GM10248 (cell line): ENCODE measurements around the gene ARHGAP18.

Source experiments
- CTCF ChIA-PET: fragments of 300-600 bp; sonication (Branson Sonifier 250); formaldehyde crosslinking; extraction: SDS; loops from one replicate; lab custom pipeline; 2021; ENCODE audit warnings: antibody characterized with exemption; lab: Yijun Ruan, JAX
- POLR2A ChIA-PET: fragments of 350-650 bp; sonication (Branson Sonifier 250); formaldehyde crosslinking; extraction: SDS; loops from one replicate; lab custom pipeline; 2020; ENCODE audit warnings: antibody characterized with exemption; lab: Yijun Ruan, JAX
- DNase-seq: peaks from one replicate; pipeline ENCODE4 v3.0.0; 2012; ENCODE audit errors: extremely low spot score
- TF ChIP-seq, protein P1 (sequence below): IDR thresholded peaks from 2 replicates; pipeline ENCODE4 v1.5.1; 2012; ENCODE audit warnings: mild to moderate bottlenecking, low read depth; ENCODE audit errors: extremely low read depth, missing control alignments, control extremely low read depth

ARHGAP18 gene

DNA sequence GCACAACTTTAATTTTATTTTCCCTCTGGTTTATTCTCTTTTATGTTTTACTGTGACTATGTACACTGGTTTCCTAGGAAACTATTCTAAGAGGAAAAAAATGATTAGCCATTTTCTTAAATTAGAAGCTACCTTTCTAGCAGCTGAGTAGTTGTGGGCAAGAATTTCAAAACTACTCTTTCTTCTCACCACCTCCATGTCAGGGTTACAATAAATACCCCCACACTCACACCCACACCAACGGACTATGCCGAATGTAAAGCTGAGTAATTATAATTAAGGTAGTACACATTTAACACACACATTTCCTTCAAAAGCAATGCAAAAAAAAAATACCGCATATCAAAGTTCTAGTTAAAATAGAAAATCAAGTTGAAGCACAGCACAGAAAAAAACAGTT, 78.9 kb downstream of the ARHGAP18 start:
- ChIA-PET CTCF (interaction anchor here (1.2 to 3.3 kb wide), 4 partner anchors 11 to 87 kb away, joined by 3 to 11 read pairs (median 6); no protein-coding TSS in a partner anchor), POLR2A (no interaction called here)
- TF ChIP-seq, protein P1, sequence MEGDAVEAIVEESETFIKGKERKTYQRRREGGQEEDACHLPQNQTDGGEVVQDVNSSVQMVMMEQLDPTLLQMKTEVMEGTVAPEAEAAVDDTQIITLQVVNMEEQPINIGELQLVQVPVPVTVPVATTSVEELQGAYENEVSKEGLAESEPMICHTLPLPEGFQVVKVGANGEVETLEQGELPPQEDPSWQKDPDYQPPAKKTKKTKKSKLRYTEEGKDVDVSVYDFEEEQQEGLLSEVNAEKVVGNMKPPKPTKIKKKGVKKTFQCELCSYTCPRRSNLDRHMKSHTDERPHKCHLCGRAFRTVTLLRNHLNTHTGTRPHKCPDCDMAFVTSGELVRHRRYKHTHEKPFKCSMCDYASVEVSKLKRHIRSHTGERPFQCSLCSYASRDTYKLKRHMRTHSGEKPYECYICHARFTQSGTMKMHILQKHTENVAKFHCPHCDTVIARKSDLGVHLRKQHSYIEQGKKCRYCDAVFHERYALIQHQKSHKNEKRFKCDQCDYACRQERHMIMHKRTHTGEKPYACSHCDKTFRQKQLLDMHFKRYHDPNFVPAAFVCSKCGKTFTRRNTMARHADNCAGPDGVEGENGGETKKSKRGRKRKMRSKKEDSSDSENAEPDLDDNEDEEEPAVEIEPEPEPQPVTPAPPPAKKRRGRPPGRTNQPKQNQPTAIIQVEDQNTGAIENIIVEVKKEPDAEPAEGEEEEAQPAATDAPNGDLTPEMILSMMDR: no peak
- DNase-seq: no peak

DNA sequence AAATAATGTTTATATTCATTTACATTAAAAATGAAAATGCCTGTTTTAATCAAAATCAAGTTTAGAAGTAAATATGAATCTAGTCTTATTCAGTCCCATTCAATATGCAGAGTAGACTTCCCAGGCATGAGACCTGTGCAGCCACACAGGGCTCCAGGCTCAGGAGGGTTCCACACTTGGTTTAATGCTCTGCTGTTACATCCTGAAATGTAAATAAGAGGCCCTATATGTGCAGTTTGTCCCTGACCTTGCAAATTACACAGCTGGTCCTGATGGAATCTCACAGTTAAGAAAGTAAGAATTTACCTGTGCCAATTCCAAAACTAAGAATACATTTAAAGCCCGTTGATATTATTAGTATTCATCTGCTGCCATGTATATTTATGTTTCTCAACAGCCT, 79.4 kb downstream of the ARHGAP18 start:
- no peak for DNase-seq
- ChIA-PET CTCF (interaction anchor here (1.0 to 3.3 kb wide), 6 partner anchors 11 to 291 kb away, joined by 3 to 11 read pairs (median 4); no protein-coding TSS in a partner anchor), POLR2A (no interaction called here)
- TF ChIP-seq, protein P1: no peak

DNA sequence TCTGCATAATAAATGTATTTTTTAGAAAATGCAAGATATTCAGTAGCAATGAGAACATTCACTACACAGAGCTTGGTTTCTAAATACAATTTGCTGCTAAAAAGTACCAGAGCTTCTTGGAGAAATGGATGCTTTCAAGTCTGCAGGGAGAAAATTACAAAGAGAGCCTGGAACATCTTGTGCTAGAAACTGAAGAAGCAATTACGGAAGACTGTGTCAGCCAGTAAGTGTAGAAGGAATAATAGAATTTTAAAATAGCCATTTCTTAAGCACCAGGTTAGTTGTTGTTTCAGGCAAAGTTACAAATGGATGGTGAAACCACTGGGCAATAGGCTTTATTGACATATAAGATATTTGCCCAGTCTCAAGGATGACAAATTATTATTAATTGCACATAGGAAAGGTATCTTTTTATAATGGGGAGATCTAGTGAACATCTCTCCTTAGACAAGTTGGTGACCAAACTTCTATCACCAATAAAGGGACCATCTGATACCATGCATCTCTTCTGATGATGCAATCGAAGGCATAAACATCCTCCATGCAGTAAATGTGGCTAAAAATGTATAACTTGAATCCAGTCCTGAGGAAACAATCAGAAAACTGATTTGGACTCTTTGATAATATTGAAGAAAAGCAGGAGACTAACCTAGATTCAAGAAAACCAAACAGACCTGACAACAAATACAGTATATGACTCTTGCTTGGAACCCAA, 81.7 kb downstream of the ARHGAP18 start:
- POLR2A ChIA-PET: no interaction called here
- TF ChIP-seq, protein P1: no peak
- CTCF ChIA-PET: interaction anchor here (1.2 to 3.3 kb wide), 2 partner anchors 18 to 26 kb away, joined by 3 to 11 read pairs; no protein-coding TSS in a partner anchor
- DNase-seq: no peak

DNA sequence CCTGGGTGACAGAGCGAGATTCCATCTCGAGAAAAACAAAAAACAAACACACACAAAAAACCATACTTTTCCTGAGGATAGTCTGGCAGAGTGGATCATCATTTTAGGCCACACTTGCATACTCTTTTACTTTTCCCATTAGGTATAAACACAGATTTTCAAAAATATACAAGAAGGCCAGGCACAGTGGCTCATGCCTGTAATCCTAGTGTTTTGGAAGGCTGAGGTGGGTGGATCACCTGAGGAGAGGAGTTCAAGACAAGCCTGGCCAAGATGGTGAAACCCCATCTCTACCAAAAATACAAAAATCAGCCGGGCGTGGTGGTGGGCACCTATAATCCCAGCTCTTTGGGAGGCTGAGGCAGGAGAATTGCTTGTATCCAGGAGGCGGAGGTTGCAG, 85.5 kb downstream of the ARHGAP18 start:
- CTCF ChIA-PET: interaction anchor here (0.7 kb wide), 1 partner anchor 16 kb away, joined by 3 read pairs; no protein-coding TSS in a partner anchor
- TF ChIP-seq, protein P1: no peak
- POLR2A ChIA-PET: no interaction called here
- DNase-seq: no peak

DNA sequence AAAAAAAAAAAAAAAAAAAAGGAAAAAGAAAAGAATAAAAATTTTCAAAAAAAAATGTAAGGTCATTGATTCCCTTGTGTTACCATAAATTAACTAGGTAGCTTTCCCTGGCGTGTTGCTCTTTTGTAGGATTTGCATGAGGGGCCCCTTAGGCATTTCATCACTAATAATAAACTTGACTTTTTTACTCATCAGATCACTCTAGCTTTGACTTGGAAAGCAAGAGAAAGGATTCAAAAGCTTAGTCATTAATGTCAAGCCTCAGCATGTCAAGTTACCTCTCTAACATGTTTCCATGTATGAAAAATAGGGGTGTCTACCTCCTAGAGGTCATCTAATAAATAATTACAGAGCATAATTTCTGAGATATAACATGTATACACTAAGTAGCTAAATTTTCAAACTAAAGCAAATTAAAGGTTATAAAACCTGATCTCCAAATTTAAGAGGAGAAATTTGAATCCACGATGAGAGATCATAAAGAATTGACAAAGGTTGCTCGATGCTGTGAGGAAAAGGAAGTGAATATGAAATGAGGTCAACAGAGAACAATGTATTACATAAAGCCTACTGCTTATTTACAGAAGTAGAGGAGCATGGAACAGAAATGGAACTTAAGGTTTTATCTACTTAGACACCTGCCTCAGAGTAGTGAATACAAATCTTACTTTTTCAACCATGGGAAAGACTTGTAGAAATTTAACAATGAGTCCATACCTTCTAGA, 86.8 kb downstream of the ARHGAP18 start:
- POLR2A ChIA-PET: interaction anchor here (0.7 kb wide), 1 partner anchor 286 kb away, joined by 3 read pairs; no protein-coding TSS in a partner anchor
- DNase-seq: no peak
- TF ChIP-seq, protein P1: no peak
- CTCF ChIA-PET: interaction anchor here (1.2 to 1.6 kb wide), 4 partner anchors 9 to 107 kb away, joined by 3 to 4 read pairs (median 3); no protein-coding TSS in a partner anchor

DNA sequence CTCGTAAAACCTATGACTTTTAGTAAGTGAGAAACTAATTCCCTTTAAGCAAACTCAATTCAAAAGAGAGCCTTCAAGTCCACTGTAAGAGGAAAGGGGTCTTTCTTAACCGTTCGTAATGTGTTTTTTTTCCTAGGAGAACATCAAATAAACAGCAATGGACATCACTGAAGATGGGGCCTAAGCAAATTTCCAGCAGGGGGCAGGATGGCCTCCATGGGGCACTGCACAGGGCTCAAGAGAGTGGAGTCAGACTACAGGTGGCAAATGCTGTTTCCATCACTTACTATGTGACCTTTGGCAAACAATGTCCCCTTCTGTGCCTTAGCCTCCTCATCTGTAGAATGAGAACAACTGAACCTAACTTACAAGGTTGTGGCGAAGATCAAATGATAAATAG, 88.7 kb downstream of the ARHGAP18 start:
- TF ChIP-seq, protein P1: peak; percentile 20
- no peak for DNase-seq
- ChIA-PET POLR2A (no interaction called here), CTCF (interaction anchor here (1.4 to 3.2 kb wide), 2 partner anchors 11 to 14 kb away, joined by 3 to 11 read pairs; no protein-coding TSS in a partner anchor)
